ENCODE results near the gene GABRR1.

- TF ChIP-seq CTCF (IDR thresholded peaks at IDR 0.05 in 8 of 11, conservative IDR thresholded peaks at IDR 0.05 in 3 of 11) (no peak), POLR2AphosphoS5 (IDR thresholded peaks at IDR 0.05) (no peak), POLR2A (IDR thresholded peaks at IDR 0.05) (no peak)
These were observed 30.4 kb downstream of the GABRR1 start for GRCh38 chr6:89186762-89187161.
